NB4 (cell line): Measurements from ENCODE around the gene BIN1.

Experiments used
- CTCF ChIP-seq: IDR thresholded peaks from one replicate; pipeline ENCODE4 v1.5.1; 2012; ENCODE audit warnings: low read depth, low read length
- MYC ChIP-seq: IDR thresholded peaks from 2 replicates; pipeline ENCODE4 v1.6.1; 2011; ENCODE audit warnings: low read depth, low read length
- POLR2A ChIP-seq: IDR thresholded peaks from 2 replicates; pipeline ENCODE4 v1.6.1; 2011; ENCODE audit warnings: mild to moderate bottlenecking; ENCODE audit not compliant: insufficient read length; ENCODE audit errors: extremely low read depth
- TF ChIP-seq, protein P1 (sequence below): IDR thresholded peaks from 2 replicates; pipeline ENCODE4 v1.6.1; 2011; ENCODE audit warnings: low read depth, low read length

GRCh38 chr2:127053731-127054603 is 53.0 kb downstream of the BIN1 start:
- TF ChIP-seq CTCF (no peak), POLR2A (no peak), MYC (no peak)
- TF ChIP-seq, protein P1, sequence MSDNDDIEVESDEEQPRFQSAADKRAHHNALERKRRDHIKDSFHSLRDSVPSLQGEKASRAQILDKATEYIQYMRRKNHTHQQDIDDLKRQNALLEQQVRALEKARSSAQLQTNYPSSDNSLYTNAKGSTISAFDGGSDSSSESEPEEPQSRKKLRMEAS = no peak
